Calu3 (cell line): ENCODE measurements around the gene APBB1. TPM values are rescaled to one million over a fixed set of nuclear protein-coding genes. Genes with fewer than 3 reads are reported as not detected.

ENCODE experiments used
- BruUV-seq: library from RNA; stranded (reverse); fragments of 400-500 nt; replicated peaks from 2 replicates; lab custom pipeline; 2021; lab: Mats Ljungman, UMichigan
- CTCF ChIA-PET: fragments of 300-600 bp; sonication (Branson Sonifier 250); formaldehyde crosslinking; loops from one replicate; lab custom pipeline; 2022; ENCODE audit warnings: antibody characterized with exemption; lab: Charles Lee
- DNase-seq: peaks from one replicate; pipeline ENCODE4 v3.0.0; 2022
- H3K27ac Mint-ChIP-seq: one replicate; pipeline ENCODE4 v1.8.0; 2022; ENCODE audit warnings: mixed read lengths; ENCODE audit not compliant: unreplicated experiment
- H3K27me3 Mint-ChIP-seq: one replicate; pipeline ENCODE4 v1.8.0; 2022; ENCODE audit warnings: mixed read lengths; ENCODE audit not compliant: unreplicated experiment
- H3K36me3 Mint-ChIP-seq: one replicate; pipeline ENCODE4 v1.8.0; 2022; ENCODE audit warnings: mild to moderate bottlenecking, moderate library complexity, mixed read lengths; ENCODE audit not compliant: insufficient read depth, unreplicated experiment
- H3K4me1 Mint-ChIP-seq: one replicate; pipeline ENCODE4 v1.8.0; 2022; ENCODE audit warnings: mild to moderate bottlenecking, low read depth, mixed read lengths; ENCODE audit not compliant: unreplicated experiment
- H3K4me3 Mint-ChIP-seq: one replicate; pipeline ENCODE4 v1.8.0; 2022; ENCODE audit warnings: mild to moderate bottlenecking, low read depth, moderate library complexity, mixed read lengths; ENCODE audit not compliant: unreplicated experiment
- H3K9me3 Mint-ChIP-seq: one replicate; pipeline ENCODE4 v1.8.0; 2022; ENCODE audit warnings: low read depth, mixed read lengths; ENCODE audit not compliant: unreplicated experiment
- CTCF ChIP-seq: fragments of 200-600 bp; IDR thresholded peaks from one replicate; pipeline ENCODE4 v1.8.0; 2022; ENCODE audit warnings: antibody characterized with exemption; ENCODE audit not compliant: unreplicated experiment
- intact Hi-C: fragments of 100-400 bp; cut with micrococcal nuclease; formaldehyde crosslinking; loops from one replicate; pipeline ENCODE4 v1.10.0; 2022; ENCODE audit not compliant: unreplicated experiment
- total RNA-seq: library from RNA; stranded (reverse); gene quantifications from 2 replicates; pipeline ENCODE4 v1.2.3, GENCODE V29; 2022

The APBB1 gene
- total RNA-seq, 1 experiment from 2014 or later = 2.8 TPM

- H3K9me3 Mint-ChIP-seq = no peaks in the 10 kb centered on the region
- H3K36me3 Mint-ChIP-seq = peaks cover 6% of the 10 kb centered on the region
- TF ChIP-seq CTCF = no peak
- no peaks in the 10 kb centered on the region for H3K4me1 Mint-ChIP-seq
- no peak for DNase-seq
- BruUV-seq = no TSS peak
- peaks cover 29% of the 10 kb centered on the region for H3K27me3 Mint-ChIP-seq
- no peak overlapping the region for H3K4me3 Mint-ChIP-seq
- no peak overlapping the region for H3K27ac Mint-ChIP-seq
- intact Hi-C loops = no loop called here
- CTCF ChIA-PET = no interaction called here
These were observed 862 bp downstream of the APBB1 start for GRCh38 chr11:6417907-6418556.

GRCh38 chr11:6415797-6416196, 3.1 kb downstream of the APBB1 start:
- H3K27ac Mint-ChIP-seq = no peak overlapping the region
- no TSS peak for BruUV-seq
- CTCF ChIA-PET = no interaction called here
- no peaks in the 10 kb centered on the region for H3K4me1 Mint-ChIP-seq
- no peak for DNase-seq
- TF ChIP-seq CTCF = no peak
- H3K9me3 Mint-ChIP-seq = no peaks in the 10 kb centered on the region
- peaks cover 6% of the 10 kb centered on the region for H3K27me3 Mint-ChIP-seq
- intact Hi-C loops = no loop called here
- no peak overlapping the region for H3K4me3 Mint-ChIP-seq
- peaks cover 6% of the 10 kb centered on the region for H3K36me3 Mint-ChIP-seq

- no peak overlapping the region for H3K4me3 Mint-ChIP-seq
- no peaks in the 10 kb centered on the region for H3K4me1 Mint-ChIP-seq
- H3K36me3 Mint-ChIP-seq = peaks cover 6% of the 10 kb centered on the region
- CTCF ChIA-PET = no interaction called here
- H3K27ac Mint-ChIP-seq = no peak overlapping the region
- no peaks in the 10 kb centered on the region for H3K27me3 Mint-ChIP-seq
- intact Hi-C loops = no loop called here
- DNase-seq = no peak
- BruUV-seq = no TSS peak
- no peaks in the 10 kb centered on the region for H3K9me3 Mint-ChIP-seq
- TF ChIP-seq CTCF = no peak
These were observed 4.0 kb downstream of the APBB1 start for GRCh38 chr11:6414874-6415328.

- no peak for DNase-seq
- H3K27ac Mint-ChIP-seq = no peak overlapping the region
- no peak overlapping the region for H3K4me3 Mint-ChIP-seq
- BruUV-seq = no TSS peak
- no peaks in the 10 kb centered on the region for H3K27me3 Mint-ChIP-seq
- CTCF ChIA-PET = no interaction called here
- H3K9me3 Mint-ChIP-seq = no peaks in the 10 kb centered on the region
- no peak for TF ChIP-seq CTCF
- intact Hi-C loops = no loop called here
- H3K36me3 Mint-ChIP-seq = no peaks in the 10 kb centered on the region
- no peaks in the 10 kb centered on the region for H3K4me1 Mint-ChIP-seq
These were observed 5.1 kb downstream of the APBB1 start for GRCh38 chr11:6413791-6414201.
